HG03060 (cell line): ENCODE measurements around the gene TSPAN14.
"Not testable (repeated sequence)": the region's sequence is repeated elsewhere in the genome, so short reads cannot be mapped to it uniquely, and the experiment has no call there.

ENCODE experiments used
- ATAC-seq: cut with Tn5 transposase; IDR thresholded peaks from one replicate; pipeline ENCODE4 v1.9.1; 2021; ENCODE audit warnings: low read depth, moderate number of reproducible peaks; ENCODE audit not compliant: unreplicated experiment

The TSPAN14 gene

GRCh38 chr10:80468002-80468401 lies 13.9 kb downstream of the TSPAN14 start:
- ATAC-seq = no peak

GRCh38 chr10:80468806-80469421 lies 14.8 kb downstream of the TSPAN14 start:
- no peak for ATAC-seq

DNA sequence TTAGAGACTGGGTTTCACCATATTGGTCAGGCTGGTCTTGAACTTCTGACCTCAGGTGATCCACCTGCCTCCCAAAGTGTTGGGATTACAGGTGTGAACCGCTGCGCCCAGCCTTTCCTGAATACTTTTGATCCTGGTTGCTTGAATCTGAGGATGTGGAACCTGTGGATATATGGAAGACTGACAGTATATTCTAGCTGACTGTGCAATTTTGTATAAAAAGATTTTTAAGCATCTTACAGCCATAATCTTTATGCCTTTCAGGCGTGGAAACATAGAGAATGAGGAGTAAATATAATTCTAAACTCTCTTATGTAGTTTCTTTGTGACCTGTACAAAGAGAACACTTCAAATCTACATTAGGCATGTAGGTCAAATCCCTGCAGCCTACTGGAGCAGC lies 16.2 kb downstream of the TSPAN14 start:
- no peak for ATAC-seq

DNA sequence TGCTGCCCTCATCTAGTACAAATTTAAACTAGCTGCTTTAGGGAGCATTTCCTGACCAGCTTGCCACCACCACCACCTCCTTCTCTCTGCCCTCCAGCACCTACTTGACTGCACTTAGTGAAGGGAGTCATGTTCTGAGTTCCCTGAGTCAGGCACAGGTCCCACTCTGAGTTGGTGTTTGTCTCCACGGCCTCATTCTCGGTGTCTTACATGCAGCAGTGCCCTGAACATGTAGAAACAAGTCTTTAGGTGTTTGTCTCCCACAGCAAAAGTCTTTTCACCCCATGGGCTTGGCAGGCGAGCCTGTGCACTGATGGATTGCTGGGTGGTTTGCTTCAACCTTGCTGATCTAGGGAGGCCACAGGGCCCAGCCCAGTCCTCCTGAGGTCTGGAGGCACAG lies 16.9 kb downstream of the TSPAN14 start:
- ATAC-seq = no peak

- peak; percentile 34 for ATAC-seq
Observed at GRCh38 chr10:80471715-80472233, 17.7 kb downstream of the TSPAN14 start.

GRCh38 chr10:80472234-80473095 lies 18.4 kb downstream of the TSPAN14 start:
- ATAC-seq = peak; percentile 93

GRCh38 chr10:80473096-80473657 lies 19.1 kb downstream of the TSPAN14 start:
- no peak for ATAC-seq

- no peak for ATAC-seq
Observed at GRCh38 chr10:80473692-80474596, 19.8 kb downstream of the TSPAN14 start.

DNA sequence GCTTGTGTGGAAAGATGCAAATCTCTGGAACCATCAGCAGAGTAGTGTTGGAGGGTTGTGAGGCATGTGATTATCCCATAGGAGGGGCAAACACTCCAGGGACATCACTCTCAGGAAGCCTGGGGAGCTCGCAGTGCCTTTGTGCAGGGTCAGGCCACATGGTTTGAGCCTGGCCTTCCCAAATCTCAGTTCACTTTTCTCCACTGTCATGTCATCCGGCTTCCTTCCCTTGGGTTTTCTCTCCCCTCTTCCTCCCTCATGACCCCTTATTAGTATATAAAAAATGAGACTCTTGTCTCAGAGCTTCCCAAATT lies 20.4 kb downstream of the TSPAN14 start:
- no peak for ATAC-seq

- no peak for ATAC-seq
Observed at GRCh38 chr10:80474941-80475340, 20.8 kb downstream of the TSPAN14 start.

DNA sequence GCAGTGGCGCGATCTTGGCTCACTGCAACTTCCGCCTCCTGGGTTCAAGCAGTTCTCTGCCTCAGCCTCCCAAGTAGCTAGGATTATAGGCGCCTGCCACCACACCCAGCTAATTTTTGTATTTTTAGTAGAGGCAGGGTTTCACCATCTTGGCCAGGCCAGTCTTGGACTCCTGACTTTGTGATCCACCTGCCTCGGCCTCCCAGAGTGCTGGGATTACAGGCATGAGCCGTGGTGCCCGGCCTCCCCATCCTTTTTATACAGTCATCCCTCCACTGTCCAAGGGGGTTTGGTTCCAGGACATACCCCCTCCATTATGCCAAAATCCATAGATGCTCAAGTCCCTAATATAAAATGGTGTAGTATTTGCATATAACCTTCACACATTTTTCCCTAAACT lies 21.5 kb downstream of the TSPAN14 start:
- not testable (repeated sequence) for ATAC-seq

DNA sequence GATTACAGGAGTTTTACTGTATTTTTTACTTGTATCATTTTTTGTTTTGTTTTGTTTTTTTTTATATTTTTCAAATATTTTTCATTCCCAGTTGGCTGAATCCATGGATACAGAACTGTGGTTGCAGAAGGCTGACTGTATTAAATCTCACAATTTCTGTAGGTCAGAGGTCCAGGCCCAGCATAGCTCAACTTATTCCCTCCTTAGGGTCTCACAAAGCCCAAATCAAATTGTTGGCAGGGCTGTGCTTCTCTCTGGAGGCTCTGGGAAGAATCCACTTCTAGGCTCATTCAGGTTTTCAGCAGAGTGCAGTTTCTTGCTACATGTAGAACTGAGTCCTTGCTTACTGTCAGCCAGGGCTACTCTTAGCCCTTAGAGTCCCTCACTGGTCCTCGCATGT lies 22.6 kb downstream of the TSPAN14 start:
- ATAC-seq = no peak

DNA sequence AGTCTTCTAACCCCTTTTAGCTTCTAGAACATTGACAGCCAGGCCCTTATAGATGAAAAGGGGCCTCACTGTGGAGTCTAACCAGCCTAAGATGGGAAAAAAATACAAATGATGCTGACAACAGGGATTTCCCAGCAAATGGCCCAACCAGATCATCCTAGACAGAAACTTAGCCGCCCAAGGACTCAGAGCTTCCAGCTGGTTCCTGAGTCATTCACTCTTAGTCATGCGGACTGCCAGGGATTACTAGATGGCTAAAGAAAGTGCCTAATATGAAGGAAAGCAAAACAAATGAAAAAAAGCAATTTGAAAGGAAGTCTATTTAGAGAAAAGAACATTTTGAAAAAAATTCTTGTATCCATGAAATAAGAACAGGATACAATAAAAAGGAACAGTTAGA lies 23.7 kb downstream of the TSPAN14 start:
- no peak for ATAC-seq

DNA sequence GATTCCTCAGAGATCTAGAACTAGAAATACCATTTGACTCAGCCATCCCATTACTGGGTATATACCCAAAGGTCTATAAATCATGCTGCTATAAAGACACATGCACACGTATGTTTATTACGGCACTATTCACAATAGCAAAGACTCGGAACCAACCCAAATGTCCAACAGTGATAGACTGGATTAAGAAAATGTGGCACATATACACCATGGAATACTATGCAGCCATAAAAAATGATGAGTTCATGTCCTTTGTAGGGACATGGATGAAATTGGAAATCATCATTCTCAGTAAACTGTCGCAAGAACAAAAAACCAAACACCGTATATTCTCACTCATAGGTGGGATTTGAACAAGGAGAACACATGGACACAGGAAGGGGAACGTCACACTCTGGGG lies 26.3 kb downstream of the TSPAN14 start:
- not testable (repeated sequence) for ATAC-seq

DNA sequence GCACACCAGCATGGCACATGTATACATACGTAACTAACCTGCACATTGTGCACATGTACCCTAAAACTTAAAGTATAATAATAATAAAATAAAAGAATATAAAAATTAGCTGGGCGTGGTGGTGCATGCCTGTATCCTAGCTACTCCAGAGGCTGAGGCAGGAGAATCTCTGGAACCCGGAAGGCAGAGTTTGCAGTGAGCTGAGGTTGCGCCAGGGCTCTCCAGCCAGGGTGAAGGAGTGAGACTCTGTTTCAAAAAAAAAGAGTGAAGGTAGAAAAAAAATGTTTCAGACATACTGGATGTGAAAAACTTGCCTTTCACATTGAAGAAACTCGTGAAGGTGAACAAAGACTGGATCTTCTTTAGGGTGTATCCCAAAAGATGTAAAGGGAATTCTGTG lies 26.7 kb downstream of the TSPAN14 start:
- no peak for ATAC-seq

DNA sequence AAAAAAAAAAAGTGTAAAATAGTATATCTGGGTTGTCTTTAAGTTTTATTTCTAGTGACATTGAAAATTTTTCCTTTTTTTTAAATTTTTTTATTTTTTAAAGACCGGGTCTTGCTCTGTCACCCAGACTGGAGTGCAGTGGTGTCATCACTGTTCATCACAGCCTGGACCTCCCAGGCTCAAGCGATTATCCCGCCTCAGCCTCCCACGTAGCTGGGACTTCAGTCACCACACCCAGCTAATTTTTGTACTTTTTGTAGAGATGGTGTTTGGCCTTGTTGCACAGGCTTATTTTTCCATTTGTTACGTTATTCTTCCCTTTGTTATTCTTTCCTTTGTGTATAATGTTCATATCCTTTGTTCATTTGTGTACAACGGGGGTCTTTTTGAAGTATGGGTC lies 30.1 kb downstream of the TSPAN14 start:
- ATAC-seq = no peak

DNA sequence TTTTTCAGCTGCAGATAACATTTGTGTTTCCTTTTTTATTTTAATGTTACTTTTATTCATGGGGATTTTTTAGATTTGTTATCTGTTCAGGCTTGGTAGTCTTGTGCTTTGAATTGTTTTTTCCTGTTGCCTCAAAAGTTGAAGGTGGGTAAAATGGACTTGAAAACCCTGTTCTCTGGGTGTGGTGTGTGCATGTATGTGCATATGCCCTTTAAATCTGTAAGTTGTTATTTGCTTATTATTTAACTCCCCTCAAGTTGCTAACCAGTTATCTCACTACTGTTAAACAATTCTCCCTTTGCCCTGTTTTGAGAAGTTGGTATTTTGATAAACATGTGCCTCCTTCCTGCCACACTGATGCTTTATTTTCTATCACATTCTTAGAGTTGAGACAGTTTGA lies 30.6 kb downstream of the TSPAN14 start:
- no peak for ATAC-seq

- ATAC-seq = no peak
Observed at GRCh38 chr10:80485076-80485945, 31.2 kb downstream of the TSPAN14 start.

- no peak for ATAC-seq
Observed at GRCh38 chr10:80485946-80486764, 32.0 kb downstream of the TSPAN14 start.
